Neural cell (in vitro differentiated cells): Measurements from ENCODE around the gene PIM3. TPM values are rescaled to one million over a fixed set of nuclear protein-coding genes. Genes with fewer than 3 reads are reported as not detected.

Experiments
- H2AFZ ChIP-seq: fragments of 200-600, 300-800 bp; sonication (generic), shearing (Covaris generic); 2 replicates; pipeline ENCODE4 v1.6.0; 2014; ENCODE audit warnings: low read depth, mild to moderate bottlenecking, antibody characterized with exemption, low read length, moderate library complexity
- H3F3A ChIP-seq: fragments of 200-600 bp; shearing (Covaris generic); 2 replicates; pipeline ENCODE4 v1.6.1; 2016; ENCODE audit warnings: mild to moderate bottlenecking, moderate library complexity, mixed read lengths, antibody characterized with exemption, low read length; ENCODE audit not compliant: insufficient read depth, poor library complexity, severe bottlenecking
- H3K27ac ChIP-seq: fragments of 200-600, 300-800 bp; sonication (generic), shearing (Covaris generic); 2 replicates; pipeline ENCODE4 v1.5.1; 2014; ENCODE audit warnings: mild to moderate bottlenecking, low read length, moderate library complexity
- H3K27me3 ChIP-seq: fragments of 300-800, 200-600 bp; sonication (generic), shearing (Covaris generic); 2 replicates; pipeline ENCODE4 v1.6.0; 2014; ENCODE audit warnings: mild to moderate bottlenecking, low read depth, low read length, moderate library complexity; ENCODE audit not compliant: insufficient read depth
- H3K36me3 ChIP-seq: fragments of 300-800, 200-600 bp; sonication (generic), shearing (Covaris generic); 2 replicates; pipeline ENCODE4 v1.5.1; 2014; ENCODE audit warnings: mild to moderate bottlenecking, antibody characterized with exemption, low read length, moderate library complexity; ENCODE audit not compliant: insufficient read depth
- H3K4me2 ChIP-seq: fragments of 300-800, 200-600 bp; sonication (generic), shearing (Covaris generic); 2 replicates; pipeline ENCODE4 v1.6.0; 2014; ENCODE audit warnings: mild to moderate bottlenecking, low read length
- H3K4me3 ChIP-seq: fragments of 300-800, 200-600 bp; sonication (generic), shearing (Covaris generic); 2 replicates; pipeline ENCODE4 v1.5.1; 2014; ENCODE audit warnings: mild to moderate bottlenecking, low read length, moderate library complexity
- H3K79me2 ChIP-seq: fragments of 200-600 bp; shearing (Covaris generic); replicated peaks from 2 replicates; pipeline ENCODE4 v1.6.0; 2014; ENCODE audit warnings: mild to moderate bottlenecking, low read length, moderate library complexity; ENCODE audit not compliant: insufficient read depth
- H3K9ac ChIP-seq: fragments of 300-800, 200-600 bp; sonication (generic), shearing (Covaris generic); 2 replicates; pipeline ENCODE4 v1.6.1; 2016; ENCODE audit warnings: mild to moderate bottlenecking, low read length, mixed read lengths
- H3K9me2 ChIP-seq: fragments of 200-600 bp; shearing (Covaris generic); 2 replicates; pipeline ENCODE4 v1.6.1; 2016; ENCODE audit warnings: mild to moderate bottlenecking, low read length, mixed read lengths; ENCODE audit not compliant: insufficient read depth
- H3K9me3 ChIP-seq: fragments of 200-600, 300-800 bp; sonication (generic), shearing (Covaris generic); 2 replicates; pipeline ENCODE4 v1.6.1; 2016; ENCODE audit warnings: mild to moderate bottlenecking, mixed run types, low read length, moderate library complexity, mixed read lengths
- H4K20me1 ChIP-seq: fragments of 200-600 bp; shearing (Covaris generic); 2 replicates; pipeline ENCODE4 v1.6.1; 2016; ENCODE audit warnings: mild to moderate bottlenecking, mixed run types; ENCODE audit not compliant: insufficient read depth
- CTCF ChIP-seq: fragments of 450-650 bp; IDR thresholded peaks from 2 replicates; pipeline ENCODE4 v1.5.1; 2014; ENCODE audit warnings: antibody characterized with exemption, mild to moderate bottlenecking, moderate library complexity; ENCODE audit not compliant: poor library complexity, severe bottlenecking
- EP300 ChIP-seq: fragments of 450-650 bp; conservative IDR thresholded peaks from 2 replicates; pipeline ENCODE4 v1.6.1; 2014; ENCODE audit warnings: antibody characterized with exemption, mild to moderate bottlenecking, moderate library complexity; ENCODE audit not compliant: poor library complexity, severe bottlenecking
- EZH2 ChIP-seq: fragments of 200-600, 300-800 bp; shearing (Covaris generic), sonication (generic); IDR thresholded peaks from 2 replicates; pipeline ENCODE4 v1.6.1; 2014; ENCODE audit warnings: antibody characterized with exemption, low read length, borderline replicate concordance, mild to moderate bottlenecking; ENCODE audit not compliant: insufficient read depth, poor library complexity, severe bottlenecking
- MXI1 ChIP-seq: fragments of 450-650 bp; conservative IDR thresholded peaks from 2 replicates; pipeline ENCODE4 v1.6.1; 2014; ENCODE audit warnings: antibody characterized with exemption, mild to moderate bottlenecking; ENCODE audit not compliant: poor library complexity, severe bottlenecking
- POLR2AphosphoS5 ChIP-seq: IDR thresholded peaks from 2 replicates; pipeline ENCODE4 v1.6.1; 2012
- RAD21 ChIP-seq: fragments of 450-650 bp; conservative IDR thresholded peaks from 2 replicates; pipeline ENCODE4 v1.6.1; 2014; ENCODE audit warnings: antibody characterized with exemption, mild to moderate bottlenecking, moderate library complexity
- REST ChIP-seq: IDR thresholded peaks from 2 replicates; pipeline ENCODE4 v1.6.1; 2012; ENCODE audit warnings: borderline replicate concordance
- SMC3 ChIP-seq: fragments of 450-650 bp; conservative IDR thresholded peaks from 2 replicates; pipeline ENCODE4 v1.6.1; 2014; ENCODE audit warnings: antibody characterized with exemption, mild to moderate bottlenecking, moderate library complexity; ENCODE audit not compliant: poor library complexity
- TAF1 ChIP-seq: IDR thresholded peaks from 2 replicates; pipeline ENCODE4 v1.6.1; 2012; ENCODE audit warnings: low read depth
- polyA plus RNA-seq: library from polyadenylated mRNA; depleted of rRNA; stranded (reverse); fragments of >200 nt; gene quantifications from 2 replicates; pipeline ENCODE4 v1.2.3, GENCODE V29; 2014

Gene PIM3
- polyA plus RNA-seq, 1 donor from 2014 or later: 28.7 TPM

GRCh38 chr22:49955581-49956417 is 4.8 kb upstream of the PIM3 start:
- Histone ChIP-seq H3K4me3 (no peak overlapping the region), H3K4me2 (no peak overlapping the region), H3K27me3 (no peaks in the 10 kb centered on the region), H3K9me2 (no peaks in the 10 kb centered on the region), H3K9ac (no peak overlapping the region), H3K36me3 (no peaks in the 10 kb centered on the region), H3K9me3 (no peaks in the 10 kb centered on the region), H3K79me2 (no peaks in the 10 kb centered on the region), H3K27ac (no peak overlapping the region), H2AFZ (no peak overlapping the region), H3F3A (no peaks in the 10 kb centered on the region), H4K20me1 (no peaks in the 10 kb centered on the region)
- no peak for TF ChIP-seq REST
- TF ChIP-seq CTCF: no peak
- TF ChIP-seq SMC3: no peak
- no peak for TF ChIP-seq TAF1
- TF ChIP-seq EZH2: no peak
- no peak for TF ChIP-seq MXI1
- TF ChIP-seq POLR2AphosphoS5: no peak
- no peak for TF ChIP-seq RAD21
- TF ChIP-seq EP300: no peak

GRCh38 chr22:49956418-49956770 is 4.2 kb upstream of the PIM3 start:
- no peak overlapping the region for H3K9ac ChIP-seq
- no peaks in the 10 kb centered on the region for H3K79me2 ChIP-seq
- no peaks in the 10 kb centered on the region for H3F3A ChIP-seq
- H4K20me1 ChIP-seq: no peaks in the 10 kb centered on the region
- no peak overlapping the region for H3K4me2 ChIP-seq
- TF ChIP-seq MXI1: no peak
- H3K36me3 ChIP-seq: no peaks in the 10 kb centered on the region
- no peaks in the 10 kb centered on the region for H3K9me3 ChIP-seq
- no peak overlapping the region for H3K4me3 ChIP-seq
- no peak overlapping the region for H2AFZ ChIP-seq
- no peaks in the 10 kb centered on the region for H3K9me2 ChIP-seq
- H3K27me3 ChIP-seq: no peaks in the 10 kb centered on the region
- H3K27ac ChIP-seq: no peak overlapping the region
